ENCODE measurements around the gene CFAP61.
"Not testable (repeated sequence)": the region's sequence is repeated elsewhere in the genome, so short reads cannot be mapped to it uniquely, and the experiment has no call there.

CFAP61 gene

GRCh38 chr20:20089018-20089417 lies 36.7 kb downstream of the CFAP61 start:
- no peak for DNase-seq (ENCODE audit: low read depth, low spot score)
- no peak overlapping the region for H3K27ac ChIP-seq

DNA sequence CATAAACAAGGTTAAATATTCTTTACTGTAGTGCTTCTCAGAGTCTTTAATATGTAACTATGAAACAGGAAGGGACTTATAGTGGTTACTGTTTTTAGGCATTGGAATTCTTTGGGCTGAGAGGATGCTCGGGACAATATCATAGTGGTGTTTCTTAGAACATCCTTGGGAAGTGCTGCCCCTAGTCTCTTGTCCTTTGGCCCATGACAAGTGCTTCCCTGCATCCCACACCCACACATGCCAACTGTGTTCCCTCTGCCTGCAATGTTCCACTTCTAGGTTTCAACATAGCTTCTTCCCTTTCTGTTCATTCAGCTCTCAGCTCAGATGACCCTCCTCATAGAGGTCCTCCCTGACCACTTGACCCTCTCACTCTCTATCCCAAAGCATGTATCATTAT lies 37.6 kb downstream of the CFAP61 start:
- no peak overlapping the region for H3K27ac ChIP-seq
- no peak for DNase-seq (ENCODE audit: low read depth, low spot score)

DNA sequence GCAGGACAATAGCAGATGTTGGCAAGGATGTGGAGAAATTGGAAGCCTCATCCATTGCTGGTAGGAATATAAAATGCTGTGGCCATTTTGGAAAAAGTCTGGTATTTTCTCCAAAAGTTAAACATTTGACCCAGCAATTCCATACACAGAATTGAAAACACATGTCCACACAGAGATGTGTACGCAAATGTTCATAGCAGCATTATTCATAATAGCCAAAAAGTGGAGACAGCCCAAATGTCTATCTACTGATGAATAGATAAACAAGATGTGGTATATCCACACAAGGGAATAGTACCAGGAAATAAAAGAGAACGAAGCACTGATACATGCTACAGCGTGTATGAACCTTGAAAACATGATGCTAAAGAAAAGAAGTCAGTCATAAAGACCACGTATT lies 40.5 kb downstream of the CFAP61 start:
- no peak for DNase-seq (ENCODE audit: low read depth, low spot score)

GRCh38 chr20:20094410-20094809 lies 42.1 kb downstream of the CFAP61 start:
- no peak overlapping the region for H3K27ac ChIP-seq
- DNase-seq (ENCODE audit: low read depth, low spot score): no peak

More for the DNA sequence above, 40.5 kb downstream of the CFAP61 start:
- H3K27ac ChIP-seq: no peak overlapping the region

DNA sequence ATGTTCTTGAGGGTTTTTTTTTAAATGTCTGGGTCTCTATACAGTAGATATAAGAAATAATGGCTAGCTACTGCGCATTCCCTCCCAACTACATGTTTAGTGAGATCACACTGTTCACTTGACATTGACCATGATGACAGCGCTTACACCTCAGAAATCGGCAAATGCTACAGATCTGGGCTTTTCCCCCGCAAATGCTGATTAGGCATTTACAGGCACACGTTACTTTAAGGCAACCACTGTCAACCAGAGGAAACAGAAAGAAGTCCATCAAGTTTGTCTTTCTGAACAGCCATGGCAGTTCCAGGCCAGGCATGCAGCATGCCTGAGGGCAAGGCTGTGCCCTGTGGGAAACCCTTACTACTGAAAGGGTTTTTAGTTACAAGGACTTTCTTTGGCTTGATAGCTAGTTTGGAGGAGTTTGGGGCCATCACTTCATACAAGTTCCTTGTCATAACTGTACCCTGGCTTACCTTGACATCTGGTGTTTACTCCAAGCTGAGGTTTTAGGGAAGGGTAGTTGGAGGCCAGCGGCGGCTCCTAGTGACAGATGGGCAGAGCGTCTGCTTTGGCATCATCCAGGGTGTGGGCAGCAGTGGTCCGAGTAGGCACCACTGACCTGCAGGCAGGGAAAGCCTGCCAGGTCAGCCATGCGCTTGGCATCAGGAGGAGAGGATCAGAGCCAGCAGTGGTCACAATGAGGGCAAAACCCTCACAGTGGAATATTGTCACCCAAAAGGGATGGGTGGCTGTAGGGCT lies 43.0 kb downstream of the CFAP61 start:
- H3K27ac ChIP-seq: no peak overlapping the region
- no peak for DNase-seq (ENCODE audit: low read depth, low spot score)

DNA sequence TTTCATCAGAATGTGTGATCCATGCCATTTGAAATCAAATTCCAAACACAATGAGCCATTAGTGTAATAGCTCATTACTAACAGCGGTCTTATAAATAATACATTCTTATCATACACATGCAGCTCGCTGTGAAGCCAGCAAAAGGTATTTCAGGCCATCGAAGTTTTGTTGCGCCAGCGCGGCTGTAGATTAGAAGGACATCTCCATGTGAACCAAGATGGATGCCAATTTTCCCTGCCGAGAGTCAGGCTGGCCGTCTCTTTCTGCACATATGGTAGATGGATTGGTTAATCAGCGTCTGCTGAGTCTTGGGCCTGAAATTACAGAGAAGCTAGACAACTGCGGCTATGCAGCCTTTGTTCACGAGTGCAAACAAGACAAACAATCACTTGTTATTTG lies 44.1 kb downstream of the CFAP61 start:
- DNase-seq (ENCODE audit: low read depth, low spot score): no peak
- H3K27ac ChIP-seq: no peak overlapping the region

GRCh38 chr20:20100881-20101280 lies 48.5 kb downstream of the CFAP61 start:
- no peak overlapping the region for H3K27ac ChIP-seq
- DNase-seq (ENCODE audit: low read depth, low spot score): no peak

DNA sequence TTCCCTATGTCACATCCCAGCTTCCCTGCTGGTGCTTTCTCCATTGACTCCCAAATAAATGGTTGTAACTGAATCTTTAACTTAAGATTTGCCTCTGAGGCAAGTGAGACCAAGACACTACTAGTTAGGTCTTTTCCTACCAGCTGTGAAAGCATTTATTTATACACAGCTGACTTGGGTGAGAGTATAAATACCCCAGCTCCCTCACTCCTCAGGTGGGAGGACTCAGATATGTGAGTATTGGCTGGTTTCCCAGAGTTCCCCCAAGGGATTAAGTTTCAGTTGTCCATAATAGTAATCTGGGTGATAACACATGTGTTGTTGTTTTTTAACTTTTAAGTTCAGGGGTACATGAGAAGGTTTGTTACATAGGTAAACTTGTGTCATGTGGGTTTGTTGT lies 49.8 kb downstream of the CFAP61 start:
- no peak for DNase-seq (ENCODE audit: low read depth, low spot score)
- H3K27ac ChIP-seq: no peak overlapping the region

GRCh38 chr20:20102716-20103258 lies 50.5 kb downstream of the CFAP61 start:
- no peak for DNase-seq (ENCODE audit: low read depth, low spot score)
- H3K27ac ChIP-seq: no peak overlapping the region

- no peak overlapping the region for H3K27ac ChIP-seq
- no peak for DNase-seq (ENCODE audit: low read depth, low spot score)
Measured at GRCh38 chr20:20103486-20103885, 51.2 kb downstream of the CFAP61 start.

GRCh38 chr20:20123187-20123586 lies 70.9 kb downstream of the CFAP61 start:
- not testable (repeated sequence) for DNase-seq (ENCODE audit: low read depth, low spot score); H3K27ac ChIP-seq

DNA sequence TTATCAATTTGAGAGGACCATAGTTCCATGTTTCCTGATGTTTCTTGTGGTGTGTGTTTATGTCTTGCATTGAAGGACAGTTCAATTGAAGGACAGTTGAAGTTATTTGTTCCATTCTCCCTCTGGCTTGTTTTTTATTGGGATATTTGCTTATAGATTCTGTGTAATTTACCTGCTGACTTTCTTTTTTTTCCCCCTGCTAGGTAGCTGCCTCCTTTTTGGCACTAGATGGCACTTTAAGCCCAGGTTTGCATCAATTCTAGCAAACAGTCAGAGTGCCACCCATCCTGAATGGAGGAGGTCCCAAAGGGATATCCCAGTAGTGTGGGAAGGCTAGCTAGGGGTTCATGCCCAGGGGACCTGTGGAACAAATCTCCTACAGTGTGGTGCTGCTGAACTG lies 78.1 kb downstream of the CFAP61 start:
- H3K27ac ChIP-seq: no peak overlapping the region
- DNase-seq (ENCODE audit: low read depth, low spot score): no peak

DNA sequence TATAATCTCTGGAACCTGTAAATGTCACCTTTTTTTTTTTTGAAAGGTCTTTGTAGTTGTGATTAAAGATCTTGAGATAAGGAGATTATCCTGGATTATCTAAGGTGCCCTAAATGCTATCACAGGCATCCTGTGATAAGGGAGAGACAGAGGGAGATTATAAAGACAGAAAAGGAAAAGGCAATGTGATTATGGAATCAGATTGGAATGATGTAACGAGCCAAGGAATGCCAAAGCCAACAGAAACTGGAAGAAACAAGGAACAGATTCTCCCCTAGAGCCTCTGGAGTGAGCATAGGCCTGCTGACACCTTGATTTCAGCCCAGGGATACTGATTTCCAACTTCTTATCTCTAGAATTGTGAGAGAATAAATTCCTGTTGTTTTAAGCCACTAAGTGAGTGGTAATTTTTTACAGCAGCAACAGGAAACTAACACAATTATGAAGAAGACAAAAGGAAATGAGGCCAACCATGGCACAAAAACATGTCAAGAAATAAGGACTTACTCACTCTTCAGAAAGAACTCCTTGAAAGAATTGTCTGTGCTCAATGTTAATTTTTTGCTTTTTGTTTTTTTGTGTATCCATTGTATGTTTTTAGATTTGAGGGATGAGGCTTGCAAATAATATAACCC lies 82.7 kb downstream of the CFAP61 start:
- DNase-seq (ENCODE audit: low read depth, low spot score): no peak
- no peak overlapping the region for H3K27ac ChIP-seq

GRCh38 chr20:20136313-20136712 lies 84.0 kb downstream of the CFAP61 start:
- no peak overlapping the region for H3K27ac ChIP-seq
- no peak for DNase-seq (ENCODE audit: low read depth, low spot score)

DNA sequence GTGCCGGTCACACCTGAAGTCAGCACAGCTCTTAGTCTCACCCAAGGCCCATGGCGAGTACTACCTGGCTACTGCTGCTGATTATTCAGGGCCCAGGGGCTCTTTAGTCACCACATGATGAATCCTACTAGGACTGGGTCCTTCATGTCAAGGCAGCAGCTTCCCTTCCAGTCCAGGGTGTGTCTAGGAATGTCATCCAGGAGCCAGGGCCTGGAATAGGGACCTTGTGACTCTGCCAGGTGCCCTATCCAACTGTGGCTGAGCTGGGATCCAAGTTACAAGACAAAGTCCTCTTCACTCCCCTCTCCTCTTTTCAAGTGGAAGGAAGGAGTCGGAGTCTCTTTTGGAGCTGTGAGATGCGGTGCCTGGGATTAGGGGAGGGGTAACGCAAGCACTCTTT lies 85.5 kb downstream of the CFAP61 start:
- no peak for DNase-seq (ENCODE audit: low read depth, low spot score)
- H3K27ac ChIP-seq: no peak overlapping the region

- no peak for DNase-seq (ENCODE audit: low read depth, low spot score)
- H3K27ac ChIP-seq: no peak overlapping the region
Measured at GRCh38 chr20:20138301-20139064, 86.2 kb downstream of the CFAP61 start.

DNA sequence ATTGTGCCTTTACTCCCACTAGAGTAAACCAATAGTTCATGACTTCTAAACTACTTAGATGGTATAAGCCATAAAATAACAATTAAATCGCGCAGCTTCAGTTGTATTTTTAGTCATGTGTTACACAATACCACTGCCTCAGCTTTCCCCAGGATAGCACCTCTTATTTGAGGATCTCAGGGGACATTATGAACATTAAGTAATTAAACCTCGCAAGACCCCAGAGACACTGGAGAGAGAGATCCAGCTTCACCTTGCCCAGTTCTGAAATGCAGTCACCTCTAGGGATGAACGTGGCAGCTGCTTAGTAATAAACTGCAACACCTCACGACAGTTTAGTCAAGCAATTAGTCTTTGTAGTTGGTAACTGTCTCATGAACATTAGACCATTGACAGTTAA lies 87.1 kb downstream of the CFAP61 start:
- DNase-seq (ENCODE audit: low read depth, low spot score): no peak
- no peak overlapping the region for H3K27ac ChIP-seq

GRCh38 chr20:20143165-20143564 lies 90.8 kb downstream of the CFAP61 start:
- DNase-seq (ENCODE audit: low read depth, low spot score): no peak
- H3K27ac ChIP-seq: no peak overlapping the region

DNA sequence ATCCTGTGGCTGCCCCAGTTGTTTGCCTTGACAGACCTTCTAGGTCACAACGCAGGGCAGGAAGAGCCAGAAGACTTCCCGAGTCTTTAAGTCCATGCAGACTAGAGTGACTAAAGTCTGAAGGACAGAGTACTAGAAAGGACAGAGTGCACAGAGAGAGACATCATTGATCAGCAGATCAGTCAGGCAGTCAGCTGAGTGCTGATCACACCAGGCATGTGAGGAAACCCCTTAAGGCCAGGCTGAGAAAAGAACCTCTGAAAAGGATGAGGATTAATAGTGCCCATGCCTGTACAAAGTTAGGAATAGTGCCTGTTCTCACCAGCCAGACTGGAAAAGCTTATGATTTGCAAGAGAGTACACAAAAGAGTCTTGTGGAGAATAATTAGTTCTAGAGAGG lies 91.3 kb downstream of the CFAP61 start:
- no peak for DNase-seq (ENCODE audit: low read depth, low spot score)
- no peak overlapping the region for H3K27ac ChIP-seq

DNA sequence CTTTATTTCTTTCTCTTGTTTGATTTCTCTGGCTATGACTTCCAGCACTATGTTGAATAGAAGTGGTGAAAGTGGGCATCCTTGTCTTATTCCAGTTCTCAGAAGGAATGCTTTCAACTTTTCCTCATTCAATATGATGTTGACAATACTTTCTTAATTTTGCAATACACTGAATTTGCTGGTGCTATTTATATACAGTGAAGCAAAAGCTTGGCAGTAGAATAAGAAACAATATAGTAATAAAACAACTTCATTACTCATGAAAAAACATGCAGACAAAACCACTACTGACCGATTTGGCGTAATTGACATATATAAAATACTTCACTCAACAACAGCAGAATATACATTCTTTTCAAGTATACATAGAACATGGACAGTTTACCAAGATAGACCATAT lies 96.4 kb downstream of the CFAP61 start:
- H3K27ac ChIP-seq: no peak overlapping the region
- no peak for DNase-seq (ENCODE audit: low read depth, low spot score)

- no peak for DNase-seq (ENCODE audit: low read depth, low spot score)
- no peak overlapping the region for H3K27ac ChIP-seq
Measured at GRCh38 chr20:20150241-20150640, 97.9 kb downstream of the CFAP61 start.

Measured in epithelial cell of prostate (primary cell).